ENCODE data around the gene PRIMPOL. TPM values are rescaled to one million over a fixed set of nuclear protein-coding genes. Genes with fewer than 3 reads are reported as not detected.

The PRIMPOL gene
- total and polyA plus RNA-seq, 2 donors from 2014 or later: 10.9 to 13.1 TPM

DNA sequence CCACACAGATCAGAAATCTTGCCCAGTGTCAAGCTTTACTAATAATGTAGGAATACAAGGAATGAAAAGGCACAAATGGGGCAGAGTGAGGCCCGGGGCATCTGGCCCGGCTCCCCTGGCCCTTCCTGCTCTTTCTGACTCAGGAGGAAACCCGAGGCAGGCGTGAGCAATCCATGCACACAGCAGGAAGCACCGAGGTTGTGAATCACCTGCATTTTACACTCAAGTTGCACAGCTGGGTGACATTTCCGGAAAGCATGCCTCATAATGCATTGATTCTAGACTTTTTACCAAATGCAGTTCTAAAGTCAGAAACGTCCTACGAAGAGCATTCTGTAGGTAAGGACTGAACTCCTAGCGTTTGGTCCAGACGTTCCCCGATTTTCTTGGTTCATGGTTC is 38.9 kb downstream of the PRIMPOL start:
- no peak for FAIRE-seq
- DNase-seq: peak in 2 of 5 donors; percentile 14
- Histone ChIP-seq H3K27me3 (ENCODE audit: control insufficient read depth, insufficient read depth, low read length) (no peaks in the 10 kb centered on the region), H3K27ac (ENCODE audit: low read depth in 2 of 2, low read length in 2 of 2) (no peak overlapping the region), H3K9me3 (ENCODE audit: control insufficient read depth in 2 of 3, insufficient read depth in 1 of 3, low read length in 3 of 3) (no peaks in the 10 kb centered on the region), H3K36me3 (ENCODE audit: control insufficient read depth in 2 of 3, insufficient read depth in 3 of 3, low read length in 3 of 3) (peaks cover 0 to 5% (median 0%) of the 10 kb centered on the region in 3 donors), H3K4me3 (ENCODE audit: low read length in 3 of 3) (no peak overlapping the region), H3K9ac (ENCODE audit: low read length in 3 of 3) (no peak overlapping the region), H3K4me1 (ENCODE audit: control insufficient read depth in 2 of 3, insufficient read depth in 2 of 3, low read depth in 1 of 3, low read length in 3 of 3) (no peaks in the 10 kb centered on the region)
- intact Hi-C loops (cut with DNase I): no loop called here
- TF ChIP-seq, protein P1, sequence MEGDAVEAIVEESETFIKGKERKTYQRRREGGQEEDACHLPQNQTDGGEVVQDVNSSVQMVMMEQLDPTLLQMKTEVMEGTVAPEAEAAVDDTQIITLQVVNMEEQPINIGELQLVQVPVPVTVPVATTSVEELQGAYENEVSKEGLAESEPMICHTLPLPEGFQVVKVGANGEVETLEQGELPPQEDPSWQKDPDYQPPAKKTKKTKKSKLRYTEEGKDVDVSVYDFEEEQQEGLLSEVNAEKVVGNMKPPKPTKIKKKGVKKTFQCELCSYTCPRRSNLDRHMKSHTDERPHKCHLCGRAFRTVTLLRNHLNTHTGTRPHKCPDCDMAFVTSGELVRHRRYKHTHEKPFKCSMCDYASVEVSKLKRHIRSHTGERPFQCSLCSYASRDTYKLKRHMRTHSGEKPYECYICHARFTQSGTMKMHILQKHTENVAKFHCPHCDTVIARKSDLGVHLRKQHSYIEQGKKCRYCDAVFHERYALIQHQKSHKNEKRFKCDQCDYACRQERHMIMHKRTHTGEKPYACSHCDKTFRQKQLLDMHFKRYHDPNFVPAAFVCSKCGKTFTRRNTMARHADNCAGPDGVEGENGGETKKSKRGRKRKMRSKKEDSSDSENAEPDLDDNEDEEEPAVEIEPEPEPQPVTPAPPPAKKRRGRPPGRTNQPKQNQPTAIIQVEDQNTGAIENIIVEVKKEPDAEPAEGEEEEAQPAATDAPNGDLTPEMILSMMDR (IDR thresholded peaks at IDR 0.05; ENCODE audit: borderline replicate concordance, extremely low read depth, insufficient read depth): no peak

DNA sequence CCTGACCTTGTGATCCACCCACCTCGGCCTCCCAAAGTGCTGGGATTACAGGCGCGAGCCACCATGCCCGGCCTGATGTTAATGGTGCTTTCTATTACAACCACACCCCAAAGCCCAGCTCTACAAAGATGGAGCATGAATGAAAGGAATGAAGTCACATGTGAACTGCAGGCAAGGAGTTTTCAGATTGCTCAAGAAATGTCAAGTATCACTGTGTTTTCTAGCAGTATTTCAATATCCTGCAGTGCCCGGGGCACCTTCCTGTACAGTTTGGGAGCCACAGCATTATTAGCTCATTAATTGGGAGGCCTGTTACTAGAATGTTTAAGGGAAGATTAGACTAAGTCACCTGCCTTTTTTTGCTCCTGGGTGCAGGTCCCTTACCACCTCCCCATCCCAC is 40.1 kb downstream of the PRIMPOL start:
- TF ChIP-seq, protein P1 (IDR thresholded peaks at IDR 0.05; ENCODE audit: borderline replicate concordance, extremely low read depth, insufficient read depth): no peak

DNA sequence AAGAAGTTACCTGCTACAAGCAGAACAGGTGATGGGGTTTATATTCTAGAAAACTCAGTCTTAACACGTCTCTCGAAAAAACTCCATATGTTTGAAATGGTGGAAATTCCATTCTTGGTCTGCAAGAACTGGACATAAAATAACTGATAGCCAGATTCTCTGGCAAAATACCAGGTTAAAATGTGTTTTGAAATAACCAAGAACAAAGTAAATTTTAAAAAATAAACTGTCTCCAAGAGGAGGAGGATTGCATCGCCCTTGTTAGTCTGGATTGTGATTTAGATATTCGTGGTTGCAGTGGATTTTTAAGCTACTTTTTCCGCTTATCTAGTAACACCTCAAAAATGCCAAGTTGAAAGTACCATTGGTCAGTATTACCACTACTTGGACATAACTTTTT is 43.5 kb downstream of the PRIMPOL start:
- DNase-seq (no peak), FAIRE-seq (no peak)
- Histone ChIP-seq H3K4me3 (ENCODE audit: low read length in 3 of 3) (no peak overlapping the region), H3K27me3 (ENCODE audit: control insufficient read depth, insufficient read depth, low read length) (no peaks in the 10 kb centered on the region), H3K27ac (ENCODE audit: low read depth in 2 of 2, low read length in 2 of 2) (no peak overlapping the region), H3K9ac (ENCODE audit: low read length in 3 of 3) (no peak overlapping the region), H3K9me3 (ENCODE audit: control insufficient read depth in 2 of 3, insufficient read depth in 1 of 3, low read length in 3 of 3) (no peaks in the 10 kb centered on the region), H3K4me1 (ENCODE audit: control insufficient read depth in 2 of 3, insufficient read depth in 2 of 3, low read depth in 1 of 3, low read length in 3 of 3) (no peaks in the 10 kb centered on the region), H3K36me3 (ENCODE audit: control insufficient read depth in 2 of 3, insufficient read depth in 3 of 3, low read length in 3 of 3) (peaks cover 0 to 15% (median 5%) of the 10 kb centered on the region in 3 donors)
- TF ChIP-seq, protein P1 (IDR thresholded peaks at IDR 0.05; ENCODE audit: borderline replicate concordance, extremely low read depth, insufficient read depth): no peak
- intact Hi-C loops (cut with DNase I): no loop called here

More for the DNA sequence above, 40.1 kb downstream of the PRIMPOL start:
- intact Hi-C loops (cut with DNase I): no loop called here
- DNase-seq: no peak
- no peak overlapping the region for H3K9ac ChIP-seq (ENCODE audit: low read length in 3 of 3)
- H3K36me3 ChIP-seq (ENCODE audit: control insufficient read depth in 2 of 3, insufficient read depth in 3 of 3, low read length in 3 of 3): peaks cover 0 to 15% (median 5%) of the 10 kb centered on the region in 3 donors
- no peak for FAIRE-seq
- no peaks in the 10 kb centered on the region for H3K4me1 ChIP-seq (ENCODE audit: control insufficient read depth in 2 of 3, insufficient read depth in 2 of 3, low read depth in 1 of 3, low read length in 3 of 3)
- H3K4me3 ChIP-seq (ENCODE audit: low read length in 3 of 3): no peak overlapping the region
- H3K27ac ChIP-seq (ENCODE audit: low read depth in 2 of 2, low read length in 2 of 2): no peak overlapping the region
- no peaks in the 10 kb centered on the region for H3K9me3 ChIP-seq (ENCODE audit: control insufficient read depth in 2 of 3, insufficient read depth in 1 of 3, low read length in 3 of 3)
- no peaks in the 10 kb centered on the region for H3K27me3 ChIP-seq (ENCODE audit: control insufficient read depth, insufficient read depth, low read length)

DNA sequence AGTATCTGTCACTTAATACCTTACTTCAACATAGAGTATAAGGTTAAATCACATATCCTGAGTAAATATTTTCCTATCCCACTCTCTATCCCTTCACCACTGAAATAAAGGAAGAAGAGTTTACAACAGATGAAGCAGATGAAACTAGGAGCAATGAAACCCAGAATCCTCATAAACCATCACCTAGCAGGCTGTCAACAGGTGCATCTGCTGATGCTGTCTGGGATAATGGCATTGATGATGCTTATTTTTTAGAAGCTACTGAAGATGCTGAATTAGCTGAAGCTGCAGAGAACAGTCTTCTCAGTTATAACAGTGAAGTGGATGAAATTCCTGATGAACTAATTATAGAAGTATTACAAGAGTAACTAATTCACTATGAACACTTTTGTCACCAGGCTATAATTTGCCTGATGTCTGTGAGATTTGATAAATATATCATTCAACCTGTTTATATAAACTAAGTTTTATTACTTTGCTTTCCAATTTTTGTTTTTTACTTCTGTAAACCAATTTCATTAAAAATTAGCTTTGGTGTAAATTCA is 44.9 kb downstream of the PRIMPOL start:
- H3K9me3 ChIP-seq (ENCODE audit: control insufficient read depth in 2 of 3, insufficient read depth in 1 of 3, low read length in 3 of 3): no peaks in the 10 kb centered on the region
- peaks cover 0 to 15% (median 5%) of the 10 kb centered on the region in 3 donors for H3K36me3 ChIP-seq (ENCODE audit: control insufficient read depth in 2 of 3, insufficient read depth in 3 of 3, low read length in 3 of 3)
- no peak for DNase-seq
- H3K4me3 ChIP-seq (ENCODE audit: low read length in 3 of 3): no peak overlapping the region
- TF ChIP-seq, protein P1 (IDR thresholded peaks at IDR 0.05; ENCODE audit: borderline replicate concordance, extremely low read depth, insufficient read depth): no peak
- intact Hi-C loops (cut with DNase I): no loop called here
- FAIRE-seq: no peak
- H3K27me3 ChIP-seq (ENCODE audit: control insufficient read depth, insufficient read depth, low read length): no peaks in the 10 kb centered on the region
- H3K9ac ChIP-seq (ENCODE audit: low read length in 3 of 3): no peak overlapping the region
- H3K27ac ChIP-seq (ENCODE audit: low read depth in 2 of 2, low read length in 2 of 2): no peak overlapping the region
- H3K4me1 ChIP-seq (ENCODE audit: control insufficient read depth in 2 of 3, insufficient read depth in 2 of 3, low read depth in 1 of 3, low read length in 3 of 3): no peaks in the 10 kb centered on the region

Measured in kidney (tissue), 14 donors.